Psoas muscle (tissue), 8 donors: Measurements from ENCODE around the gene CELF2. TPM values are rescaled to one million over a fixed set of nuclear protein-coding genes. Genes with fewer than 3 reads are reported as not detected.

Experiments
- ATAC-seq, 4 donors: fragments of 200-7000 bp; cut with Tn5 transposase; one replicate each; pipeline ENCODE4 v1.9.1; 2020; ENCODE audit warnings: moderate library complexity in 3 of 4, mild to moderate bottlenecking in 2 of 4
- DNase-seq, 2 donors: peaks; one replicate each; pipeline ENCODE4 v3.0.0-alpha.2; 2020
- H3K27ac ChIP-seq: fragments of 200-600 bp; one replicate; pipeline ENCODE4 v1.8.0; 2022
- H3K27me3 ChIP-seq, 3 donors: fragments of 200-600 bp in 1 of 3; one replicate each; pipeline versions ENCODE4 v1.6.1 to v1.8.0; 2013 to 2022; ENCODE audit warnings: low read length in 2 of 3, mild to moderate bottlenecking in 2 of 3, moderate library complexity in 1 of 3; ENCODE audit not compliant: insufficient read depth in 3 of 3
- H3K36me3 ChIP-seq, 2 donors: fragments of 200-600 bp in 1 of 2; one replicate each; pipeline versions ENCODE4 v1.6.1 to v1.8.0; 2013 to 2022; ENCODE audit warnings: low read depth in 1 of 2, mild to moderate bottlenecking in 1 of 2, moderate library complexity in 1 of 2; ENCODE audit not compliant: insufficient read depth in 1 of 2
- H3K4me1 ChIP-seq: fragments of 200-600 bp; one replicate; pipeline ENCODE4 v1.8.0; 2022
- H3K4me3 ChIP-seq: fragments of 200-600 bp; one replicate; pipeline ENCODE4 v1.8.0; 2022; ENCODE audit warnings: mild to moderate bottlenecking
- H3K9me3 ChIP-seq: fragments of 200-600 bp; one replicate; pipeline ENCODE4 v1.8.0; 2022
- WGBS, 3 donors: extraction: QIAGEN DNeasy Blood & Tissue Kit; methylation state at CpG; one replicate each; pipeline versions ENCODE4 v1.1.6 to v1.1.7; 2013; 5-methylcytosine and 5-hydroxymethylcytosine counted together
- intact Hi-C, 2 donors: fragments of 100-400 bp; cut with DNase I; formaldehyde crosslinking; loops; one replicate each; pipeline versions ENCODE4 v1.11.0 to v1.14.2; 2022
- polyA plus RNA-seq, 3 donors: library from polyadenylated mRNA; stranded (reverse); fragments of 200-250 nt; gene quantifications; one replicate each; pipeline ENCODE4 v1.2.3, GENCODE V29; 2013
- total RNA-seq, 4 donors: library from RNA; stranded (reverse); fragmentation: NEBNext Ultra II Directional in 2 of 4; extraction: Animal tissue kit (Norgen Biotek cat#: 25700) in 2 of 4; gene quantifications; one replicate each; pipeline versions ENCODE4 v1.2.1 to v1.2.4, GENCODE V29; 2021 to 2023
- TF ChIP-seq, protein P1 (sequence below): fragments of 200-600 bp; IDR thresholded peaks from one replicate; pipeline ENCODE4 v1.8.0; 2022; ENCODE audit warnings: antibody characterized with exemption
- donor health status: healthy with polysubstance abuse.
- donor health status: DM: no; HTN: no; CAD: no; lungs with moderate emphysema.
- donor health status: Bipolar disorder and iron deficiency.
- donor health status: healthy.
- donor health status: DM: yes; HTN: yes; CAD: no.
- donor health status: DM: no; HTN: no; CAD: no.
- donor health status: DM: no; HTN: no; CAD: no.
- donor health status: DM: yes; HTN: yes; CAD: no.

CELF2 gene
- total and polyA plus RNA-seq, 7 donors, result 9.8 to 47.8 (median 29.0) TPM

DNA sequence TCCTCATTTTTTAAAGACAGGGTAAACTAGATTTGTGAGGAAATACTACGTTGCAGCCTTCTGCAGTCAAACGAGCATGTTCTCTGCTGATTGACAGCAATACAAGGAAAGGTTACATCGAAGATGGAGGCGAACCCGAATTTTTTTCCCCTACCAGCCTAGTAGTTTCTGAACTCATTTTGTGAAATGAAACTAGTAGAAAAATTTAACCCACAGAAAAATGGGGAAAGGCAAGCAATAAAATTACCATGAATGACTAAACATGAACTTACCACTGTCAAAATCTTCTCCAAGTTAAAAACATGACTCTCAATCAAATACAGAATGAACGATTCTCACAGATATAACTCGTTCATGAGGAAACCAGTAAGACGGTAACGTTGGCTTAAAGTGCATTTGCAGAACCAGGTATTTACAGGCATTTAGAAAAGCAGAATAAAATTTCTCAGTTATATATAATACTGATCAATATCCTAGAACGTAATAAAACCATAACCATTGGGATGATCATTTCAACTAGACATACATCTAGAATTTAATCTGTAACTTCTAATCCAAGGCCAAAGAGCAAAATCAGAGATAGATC, 73.9 kb downstream of the CELF2 start:
- Histone ChIP-seq H3K27me3 (no peaks in the 10 kb centered on the region), H3K4me1 (peaks cover 5% of the 10 kb centered on the region), H3K9me3 (no peaks in the 10 kb centered on the region), H3K27ac (no peak overlapping the region), H3K36me3 (no peaks in the 10 kb centered on the region), H3K4me3 (no peak overlapping the region)
- intact Hi-C loops, result no loop called here
- ATAC-seq, result no peak
- TF ChIP-seq, protein P1, sequence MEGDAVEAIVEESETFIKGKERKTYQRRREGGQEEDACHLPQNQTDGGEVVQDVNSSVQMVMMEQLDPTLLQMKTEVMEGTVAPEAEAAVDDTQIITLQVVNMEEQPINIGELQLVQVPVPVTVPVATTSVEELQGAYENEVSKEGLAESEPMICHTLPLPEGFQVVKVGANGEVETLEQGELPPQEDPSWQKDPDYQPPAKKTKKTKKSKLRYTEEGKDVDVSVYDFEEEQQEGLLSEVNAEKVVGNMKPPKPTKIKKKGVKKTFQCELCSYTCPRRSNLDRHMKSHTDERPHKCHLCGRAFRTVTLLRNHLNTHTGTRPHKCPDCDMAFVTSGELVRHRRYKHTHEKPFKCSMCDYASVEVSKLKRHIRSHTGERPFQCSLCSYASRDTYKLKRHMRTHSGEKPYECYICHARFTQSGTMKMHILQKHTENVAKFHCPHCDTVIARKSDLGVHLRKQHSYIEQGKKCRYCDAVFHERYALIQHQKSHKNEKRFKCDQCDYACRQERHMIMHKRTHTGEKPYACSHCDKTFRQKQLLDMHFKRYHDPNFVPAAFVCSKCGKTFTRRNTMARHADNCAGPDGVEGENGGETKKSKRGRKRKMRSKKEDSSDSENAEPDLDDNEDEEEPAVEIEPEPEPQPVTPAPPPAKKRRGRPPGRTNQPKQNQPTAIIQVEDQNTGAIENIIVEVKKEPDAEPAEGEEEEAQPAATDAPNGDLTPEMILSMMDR, result no peak
- WGBS, 3 donors, result 94 to 96% (median 95%) methylated on average over 10 of the region's 10 CpGs
- no peak for DNase-seq

DNA sequence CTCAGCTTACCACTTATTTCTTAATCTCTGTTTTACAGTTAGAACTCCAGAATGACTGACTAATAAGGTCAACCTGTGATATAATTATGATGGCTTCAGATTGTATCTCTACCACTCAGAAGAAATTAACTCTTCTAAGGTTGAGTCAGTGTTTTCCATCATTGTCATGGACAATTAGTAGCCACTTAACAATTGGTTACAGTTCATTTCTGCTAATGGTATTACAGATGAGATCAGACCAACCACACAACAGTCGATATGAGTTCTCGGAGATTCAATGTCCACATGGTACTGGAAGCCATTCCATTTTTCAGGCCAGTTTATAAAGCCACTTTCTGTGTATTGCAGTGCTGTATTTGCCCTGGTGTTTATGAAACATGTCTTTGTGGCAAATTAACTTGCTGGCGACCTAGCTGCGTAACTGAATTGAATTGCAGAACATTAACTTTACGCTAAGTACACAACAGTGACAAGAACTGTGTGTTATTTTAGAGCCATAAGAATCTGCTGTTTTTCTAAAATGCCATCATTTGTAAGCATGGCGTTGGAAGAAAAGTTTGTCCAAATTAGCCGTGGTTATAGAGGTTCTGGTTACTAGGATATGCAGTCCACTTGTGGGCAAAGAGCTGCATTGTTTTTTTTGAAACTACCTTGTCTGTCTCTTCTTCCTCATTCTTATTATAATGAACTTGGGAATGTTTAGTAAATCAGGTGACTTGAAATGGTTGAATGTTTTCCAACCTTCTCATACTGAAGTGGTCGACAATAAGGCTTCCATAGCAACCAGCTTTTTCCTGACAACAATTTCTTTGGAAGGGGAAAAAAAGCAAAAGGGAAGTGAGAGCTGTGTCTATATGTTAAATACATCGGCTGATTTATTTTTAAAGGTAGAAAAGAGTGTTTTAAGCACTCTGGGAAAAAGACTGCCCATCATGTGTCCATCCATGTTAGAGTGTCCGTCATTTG, 76.4 kb downstream of the CELF2 start:
- TF ChIP-seq, protein P1, result no peak
- Histone ChIP-seq H3K36me3 (no peaks in the 10 kb centered on the region), H3K27me3 (no peaks in the 10 kb centered on the region), H3K4me1 (peaks cover 20% of the 10 kb centered on the region), H3K9me3 (no peaks in the 10 kb centered on the region), H3K4me3 (no peak overlapping the region), H3K27ac (no peak overlapping the region)
- 78 to 84% (median 82%) methylated on average over 10 of the region's 10 CpGs for WGBS, 3 donors
- intact Hi-C loops, result no loop called here
- no peak for DNase-seq
- ATAC-seq, result no peak

DNA sequence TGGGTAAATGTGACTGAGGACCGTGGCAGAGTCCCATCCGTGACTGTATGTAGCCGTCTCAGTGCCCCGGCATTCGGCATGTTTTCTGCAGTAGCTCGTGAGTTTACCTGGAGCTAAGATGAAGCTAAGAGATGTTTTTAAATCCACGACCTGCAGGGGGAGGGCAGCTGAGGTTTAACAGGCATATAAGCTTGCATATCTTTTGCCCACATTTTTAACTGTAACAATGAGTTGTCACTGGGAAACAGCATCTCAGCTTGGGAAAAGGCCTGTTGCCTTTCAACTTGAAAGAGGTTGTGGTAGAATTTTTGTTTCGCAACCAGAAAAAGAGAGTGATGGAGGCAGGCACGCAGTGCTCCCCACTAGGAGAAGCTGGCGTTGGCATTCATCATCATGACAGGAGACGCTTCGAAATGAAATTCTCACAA, 77.7 kb downstream of the CELF2 start:
- TF ChIP-seq, protein P1, result no peak
- H3K36me3 ChIP-seq, result no peaks in the 10 kb centered on the region
- ATAC-seq (no peak), DNase-seq (no peak)
- 89 to 94% (median 91%) methylated on average over 12 of the region's 12 CpGs for WGBS, 3 donors
- H3K9me3 ChIP-seq, result no peaks in the 10 kb centered on the region
- H3K4me1 ChIP-seq, result peaks cover 20% of the 10 kb centered on the region
- no peak overlapping the region for H3K4me3 ChIP-seq
- intact Hi-C loops, result no loop called here
- H3K27me3 ChIP-seq, result no peaks in the 10 kb centered on the region
- H3K27ac ChIP-seq, result no peak overlapping the region

DNA sequence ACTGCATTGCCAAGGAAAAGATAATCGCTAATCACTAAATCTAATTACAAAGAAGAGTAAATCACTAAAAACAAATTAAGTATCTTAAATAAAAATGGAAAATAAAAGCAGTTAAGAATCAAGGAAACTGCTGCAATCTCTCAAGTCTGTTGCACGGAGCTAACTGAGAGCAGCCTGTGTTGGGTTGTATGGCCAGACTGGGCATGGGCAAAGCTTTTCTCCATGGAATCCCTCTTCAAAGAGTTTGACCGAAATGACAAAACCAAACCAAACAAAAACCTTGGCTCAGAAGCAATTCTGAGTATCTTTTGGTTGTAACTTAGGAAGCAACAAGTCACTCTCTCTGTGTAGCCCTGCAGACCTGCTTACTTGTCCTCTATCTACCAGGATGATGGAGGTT, 78.8 kb downstream of the CELF2 start:
- Histone ChIP-seq H3K9me3 (no peaks in the 10 kb centered on the region), H3K4me3 (no peak overlapping the region), H3K27me3 (no peaks in the 10 kb centered on the region), H3K4me1 (peaks cover 20% of the 10 kb centered on the region), H3K36me3 (no peaks in the 10 kb centered on the region), H3K27ac (no peak overlapping the region)
- TF ChIP-seq, protein P1, result no peak
- WGBS, 3 donors, result 79 to 87% (median 81%) methylated on average over 3 of the region's 3 CpGs
- DNase-seq (no peak), ATAC-seq (no peak)
- intact Hi-C loops, result no loop called here
